Measurements from ENCODE around the gene SLC30A7. TPM values are rescaled to one million over a fixed set of nuclear protein-coding genes. Genes with fewer than 3 reads are reported as not detected.

The SLC30A7 gene
- total RNA-seq, 1 donor from 2014 or later, result 22.2 TPM

DNA sequence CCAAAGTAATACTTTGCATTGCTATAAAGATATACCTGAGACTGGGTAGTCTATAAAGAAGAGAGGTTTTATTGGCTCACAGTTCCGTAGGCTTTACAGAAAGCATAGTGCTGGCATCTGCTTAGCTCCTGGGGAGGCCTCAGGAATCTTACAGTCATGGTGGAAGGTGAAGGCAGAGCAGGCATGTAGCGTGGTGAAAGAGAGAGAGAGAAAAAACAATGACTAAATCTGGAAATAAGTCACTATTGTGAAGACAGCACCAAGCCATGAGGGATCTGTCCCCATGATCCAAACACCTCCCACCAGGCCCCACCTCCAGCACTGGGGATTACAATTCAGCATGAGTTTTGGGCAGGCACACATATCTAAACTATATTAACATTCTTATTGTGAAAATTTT, 30.4 kb downstream of the SLC30A7 start:
- Histone ChIP-seq H3K27me3 (no peaks in the 10 kb centered on the region), H3K27ac (no peak overlapping the region), H3K9ac (no peak overlapping the region), H3K79me2 (ENCODE audit: low read depth) (no peaks in the 10 kb centered on the region), H2AFZ (replicated peaks) (no peak overlapping the region), H4K20me1 (ENCODE audit: low read depth) (no peaks in the 10 kb centered on the region), H3K4me1 (no peaks in the 10 kb centered on the region), H3K9me3 (ENCODE audit: low read depth) (no peaks in the 10 kb centered on the region), H3K4me2 (no peak overlapping the region), H3K36me3 (peaks cover 7% of the 10 kb centered on the region), H3K4me3 (no peak overlapping the region), H3F3A (ENCODE audit: low read depth) (no peaks in the 10 kb centered on the region)
- Mint-ChIP-seq H3K4me1 (no peaks in the 10 kb centered on the region), H3K4me3 (no peak overlapping the region), H3K27me3 (ENCODE audit: insufficient read depth, low read depth) (peaks cover 2% of the 10 kb centered on the region), H3K9me3 (peaks cover 2% of the 10 kb centered on the region), H3K36me3 (peaks cover 24% of the 10 kb centered on the region), H3K27ac (no peak overlapping the region)
- TF ChIP-seq, protein P1, sequence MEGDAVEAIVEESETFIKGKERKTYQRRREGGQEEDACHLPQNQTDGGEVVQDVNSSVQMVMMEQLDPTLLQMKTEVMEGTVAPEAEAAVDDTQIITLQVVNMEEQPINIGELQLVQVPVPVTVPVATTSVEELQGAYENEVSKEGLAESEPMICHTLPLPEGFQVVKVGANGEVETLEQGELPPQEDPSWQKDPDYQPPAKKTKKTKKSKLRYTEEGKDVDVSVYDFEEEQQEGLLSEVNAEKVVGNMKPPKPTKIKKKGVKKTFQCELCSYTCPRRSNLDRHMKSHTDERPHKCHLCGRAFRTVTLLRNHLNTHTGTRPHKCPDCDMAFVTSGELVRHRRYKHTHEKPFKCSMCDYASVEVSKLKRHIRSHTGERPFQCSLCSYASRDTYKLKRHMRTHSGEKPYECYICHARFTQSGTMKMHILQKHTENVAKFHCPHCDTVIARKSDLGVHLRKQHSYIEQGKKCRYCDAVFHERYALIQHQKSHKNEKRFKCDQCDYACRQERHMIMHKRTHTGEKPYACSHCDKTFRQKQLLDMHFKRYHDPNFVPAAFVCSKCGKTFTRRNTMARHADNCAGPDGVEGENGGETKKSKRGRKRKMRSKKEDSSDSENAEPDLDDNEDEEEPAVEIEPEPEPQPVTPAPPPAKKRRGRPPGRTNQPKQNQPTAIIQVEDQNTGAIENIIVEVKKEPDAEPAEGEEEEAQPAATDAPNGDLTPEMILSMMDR (IDR thresholded peaks at IDR 0.05), result no peak
- TF ChIP-seq EZH2phosphoT487 (IDR thresholded peaks at IDR 0.05) (no peak), EZH2 (IDR thresholded peaks at IDR 0.05) (no peak)
- DNase-seq (ENCODE audit: low spot score), result no peak

DNA sequence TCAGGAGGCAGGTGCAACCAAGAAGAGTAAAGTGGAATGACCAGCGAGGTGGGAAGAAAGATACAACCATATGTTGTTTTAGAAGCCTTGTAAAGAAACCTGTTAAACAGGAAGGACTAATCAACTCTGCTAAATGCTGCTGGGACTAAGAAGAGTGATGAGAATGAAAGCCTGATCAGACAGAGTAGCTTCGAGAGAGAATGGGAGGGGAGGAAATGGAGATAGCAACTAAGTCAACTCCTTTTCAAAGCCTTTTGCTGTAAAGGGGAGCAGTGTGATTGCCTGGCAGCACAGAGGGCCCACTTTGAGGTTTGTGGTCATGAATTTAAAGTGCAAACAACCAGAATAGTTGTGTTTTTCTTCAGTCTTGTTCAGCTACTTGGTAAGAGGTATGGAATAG, 31.4 kb downstream of the SLC30A7 start:
- H3K9me3 Mint-ChIP-seq, result peaks cover 2% of the 10 kb centered on the region
- peaks cover 2% of the 10 kb centered on the region for H3K27me3 Mint-ChIP-seq (ENCODE audit: insufficient read depth, low read depth)
- Histone ChIP-seq H3K27ac (no peak overlapping the region), H3K4me3 (no peak overlapping the region), H3K9ac (no peak overlapping the region), H3K36me3 (peaks cover 7% of the 10 kb centered on the region), H3K4me2 (no peak overlapping the region), H2AFZ (replicated peaks) (no peak overlapping the region), H3K9me3 (ENCODE audit: low read depth) (no peaks in the 10 kb centered on the region), H3K4me1 (no peaks in the 10 kb centered on the region), H3K27me3 (no peaks in the 10 kb centered on the region), H3F3A (ENCODE audit: low read depth) (no peaks in the 10 kb centered on the region), H4K20me1 (ENCODE audit: low read depth) (no peaks in the 10 kb centered on the region), H3K79me2 (ENCODE audit: low read depth) (no peaks in the 10 kb centered on the region)
- H3K27ac Mint-ChIP-seq, result no peak overlapping the region
- H3K4me1 Mint-ChIP-seq, result no peaks in the 10 kb centered on the region
- TF ChIP-seq EZH2 (IDR thresholded peaks at IDR 0.05), result no peak
- no peak for TF ChIP-seq EZH2phosphoT487 (IDR thresholded peaks at IDR 0.05)
- TF ChIP-seq, protein P1 (IDR thresholded peaks at IDR 0.05), result no peak
- H3K36me3 Mint-ChIP-seq, result peaks cover 26% of the 10 kb centered on the region
- DNase-seq (ENCODE audit: low spot score), result no peak
- H3K4me3 Mint-ChIP-seq, result no peak overlapping the region

DNA sequence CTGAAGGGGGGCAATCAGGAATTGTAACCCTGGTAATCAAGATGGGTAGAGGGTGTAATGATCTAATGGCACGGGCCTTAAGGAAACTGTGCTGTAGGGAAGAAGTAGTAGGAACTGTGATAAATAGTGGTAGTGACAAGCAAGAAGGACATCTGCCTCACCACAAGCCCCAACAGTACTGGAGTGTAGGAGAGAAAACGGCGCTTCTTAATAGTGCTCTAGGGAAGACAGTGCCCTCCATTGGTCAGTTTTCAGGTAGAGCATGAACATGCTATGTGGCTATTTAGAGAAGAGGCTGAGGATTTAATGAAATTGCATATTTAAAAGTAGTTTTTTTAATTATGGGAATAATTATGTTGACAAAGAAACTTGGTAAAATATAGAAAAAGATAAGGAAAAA, 32.2 kb downstream of the SLC30A7 start:
- no peak overlapping the region for H3K4me3 ChIP-seq
- H3K27me3 ChIP-seq, result no peaks in the 10 kb centered on the region
- no peak for TF ChIP-seq EZH2phosphoT487 (IDR thresholded peaks at IDR 0.05)
- TF ChIP-seq, protein P1 (IDR thresholded peaks at IDR 0.05), result peak; percentile 41
- H2AFZ ChIP-seq (replicated peaks), result no peak overlapping the region
- Mint-ChIP-seq H3K27ac (no peak overlapping the region), H3K36me3 (peaks cover 26% of the 10 kb centered on the region), H3K4me1 (no peaks in the 10 kb centered on the region), H3K27me3 (ENCODE audit: insufficient read depth, low read depth) (peaks cover 2% of the 10 kb centered on the region), H3K9me3 (peaks cover 2% of the 10 kb centered on the region), H3K4me3 (no peak overlapping the region)
- H3K4me2 ChIP-seq, result no peak overlapping the region
- H3K9me3 ChIP-seq (ENCODE audit: low read depth), result no peaks in the 10 kb centered on the region
- peaks cover 7% of the 10 kb centered on the region for H3K36me3 ChIP-seq
- H4K20me1 ChIP-seq (ENCODE audit: low read depth), result no peaks in the 10 kb centered on the region
- H3K79me2 ChIP-seq (ENCODE audit: low read depth), result no peaks in the 10 kb centered on the region
- H3K27ac ChIP-seq, result no peak overlapping the region
- no peaks in the 10 kb centered on the region for H3F3A ChIP-seq (ENCODE audit: low read depth)
- no peak overlapping the region for H3K9ac ChIP-seq
- no peaks in the 10 kb centered on the region for H3K4me1 ChIP-seq
- DNase-seq (ENCODE audit: low spot score), result peak; percentile 39
